SK-N-MC (cell line): Measurements from ENCODE around the gene TACR2.

Source experiments
- EZH2 ChIP-seq: fragments of 200-600 bp; sonication (generic); IDR thresholded peaks from one replicate; pipeline ENCODE4 v1.6.1; 2017; ENCODE audit warnings: antibody characterized with exemption
- FOXP2 ChIP-seq: optimal IDR thresholded peaks from 2 replicates; pipeline ENCODE3; 2011; ENCODE audit warnings: mild to moderate bottlenecking, moderate library complexity; ENCODE audit not compliant: insufficient read depth; ENCODE audit errors: extremely low read length, control extremely low read depth
- POLR2AphosphoS5 ChIP-seq: IDR thresholded peaks from 2 replicates; pipeline ENCODE4 v1.6.1; 2012; ENCODE audit warnings: mild to moderate bottlenecking, low read depth, low read length, borderline replicate concordance

DNA sequence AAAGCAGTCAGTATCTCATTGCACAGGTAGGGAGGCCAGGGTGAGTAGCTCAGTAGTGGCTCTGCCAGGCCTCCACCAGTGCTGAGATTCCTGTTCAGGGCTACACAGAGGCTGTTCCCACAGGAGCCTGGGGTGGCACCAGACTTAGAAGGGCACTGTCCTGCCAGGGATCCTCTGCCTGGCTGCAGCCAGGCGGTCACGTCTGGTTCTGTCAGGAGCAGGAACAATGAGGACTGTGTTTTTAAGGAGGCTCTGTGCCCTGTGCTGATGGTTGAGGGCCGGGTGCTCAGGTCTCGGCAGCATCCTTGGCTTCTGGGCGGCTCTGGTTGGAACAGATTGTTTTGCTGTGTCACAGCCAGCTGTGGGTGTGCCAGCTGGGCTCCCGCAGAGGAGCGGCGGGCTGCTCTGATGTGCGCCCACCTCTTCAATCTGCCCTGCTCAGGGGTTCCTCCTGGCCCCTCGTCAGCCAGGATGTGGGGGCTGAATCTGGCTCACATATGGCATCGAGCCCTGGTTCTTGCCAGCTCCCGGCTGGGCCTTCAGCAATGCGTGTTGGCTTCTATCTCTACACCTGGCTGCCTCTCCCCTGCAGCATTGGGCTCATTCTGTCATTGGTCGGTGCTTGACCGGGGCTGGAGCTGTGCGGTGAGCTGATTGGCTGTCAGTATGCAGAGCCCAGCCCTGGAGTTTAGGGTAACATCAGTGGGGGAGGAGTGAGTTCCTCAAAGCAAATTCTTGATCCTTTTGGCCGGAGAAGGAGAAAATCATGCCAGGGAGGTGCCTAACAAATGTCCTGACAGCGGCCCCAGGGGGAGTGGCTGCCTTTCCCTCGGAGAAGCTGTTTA lies 41.2 kb downstream of the TACR2 start:
- TF ChIP-seq EZH2, result no peak
- TF ChIP-seq POLR2AphosphoS5, result no peak
- no peak for TF ChIP-seq FOXP2
